ENCODE measurements around the gene VCL.
"Not testable (repeated sequence)": the region's sequence is repeated elsewhere in the genome, so short reads cannot be mapped to it uniquely, and the experiment has no call there.

Gene VCL

GRCh38 chr10:73997787-73998622 is at the start of gene VCL:
VCL (plus strand) TSS chr10:73998116; CDS start chr10:73998208, 92 bp downstream.
- DNase-seq = peak; percentile 94

- no peak for DNase-seq
These were observed 48.8 kb upstream of the VCL start for GRCh38 chr10:73948947-73949633.

GRCh38 chr10:73950155-73950948 is 47.6 kb upstream of the VCL start:
- no peak for DNase-seq

- no peak for DNase-seq
These were observed 44.3 kb upstream of the VCL start for GRCh38 chr10:73953665-73954064.

DNA sequence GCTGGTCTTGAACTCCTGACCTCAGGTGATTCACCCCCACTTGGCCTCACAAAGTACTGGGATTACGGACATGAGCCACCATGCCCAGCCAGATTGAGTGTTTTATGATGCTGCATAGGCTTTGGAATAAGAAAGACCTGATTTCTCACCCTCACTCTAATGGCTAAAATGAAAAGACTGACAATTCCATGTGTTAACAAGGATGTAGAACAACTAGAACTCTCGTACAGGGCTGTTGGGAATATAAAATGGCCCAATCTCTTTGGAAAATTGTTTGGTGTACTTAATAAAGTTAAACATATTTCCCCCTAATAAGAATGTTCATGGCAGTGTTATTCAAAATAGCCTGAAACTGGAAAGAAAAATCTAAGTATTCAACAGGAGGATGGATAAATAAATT is 43.2 kb upstream of the VCL start:
- no peak for DNase-seq

DNA sequence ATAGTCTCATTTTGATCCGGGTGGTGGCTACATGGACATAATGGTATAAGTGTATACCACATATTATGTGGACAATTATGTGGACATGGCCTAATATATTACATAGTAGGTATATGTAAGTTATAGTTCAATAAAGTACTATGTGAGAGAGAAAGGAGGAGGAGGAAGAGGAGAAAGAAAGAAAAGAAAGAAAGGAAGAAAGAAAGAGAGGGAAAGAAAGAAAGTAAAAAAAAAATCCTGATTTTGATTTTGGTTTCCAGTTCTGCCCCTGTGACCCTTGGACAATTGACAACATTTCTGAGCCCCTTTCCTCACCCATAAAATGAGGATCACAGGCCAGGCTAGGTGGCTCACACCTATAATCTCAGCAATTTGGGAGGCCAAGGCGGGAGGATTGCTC is 42.2 kb upstream of the VCL start:
- DNase-seq = no peak

DNA sequence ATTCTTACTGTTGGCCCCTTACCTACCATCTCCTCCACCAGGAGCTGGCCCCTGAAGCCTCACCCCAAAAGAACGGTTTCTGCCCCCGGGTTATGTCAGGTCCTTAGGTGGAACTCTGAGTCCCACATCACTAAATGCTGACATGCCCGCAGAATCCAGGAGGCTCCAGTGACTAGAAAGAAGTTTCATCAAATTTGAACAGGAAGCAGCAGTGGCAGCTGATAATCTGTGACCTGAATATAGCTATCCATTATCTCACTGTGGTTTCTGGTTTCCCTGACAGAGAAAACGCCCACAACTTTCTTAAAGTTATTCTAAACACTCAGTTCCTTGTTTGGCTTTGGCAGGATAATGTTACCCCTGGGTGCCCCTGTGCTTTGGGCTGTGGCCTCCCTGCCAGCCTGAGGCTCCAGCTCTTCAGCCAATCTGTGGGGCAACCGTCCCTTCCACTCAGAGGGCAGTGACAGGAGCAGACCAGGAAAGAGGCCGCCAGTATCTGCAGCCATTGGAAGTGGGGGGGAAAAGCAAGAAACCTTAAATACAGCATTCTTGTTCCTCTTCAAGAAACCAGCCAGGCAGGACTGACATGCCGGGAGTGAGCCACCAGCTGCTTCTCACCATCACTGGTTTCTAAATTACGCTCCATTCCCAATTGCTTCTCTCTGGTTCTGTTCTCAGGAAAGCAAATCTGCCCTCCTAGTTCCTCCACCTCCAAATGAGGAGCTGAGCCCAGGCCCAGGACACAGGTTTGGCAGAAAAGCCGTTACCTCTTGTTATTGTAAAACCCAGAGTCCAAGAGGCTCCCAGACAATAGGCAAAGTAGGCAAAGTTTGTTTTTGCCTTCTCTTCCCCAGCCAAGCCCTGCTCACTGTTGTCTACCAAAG is 41.2 kb upstream of the VCL start:
- no peak for DNase-seq

- DNase-seq = no peak
These were observed 38.3 kb upstream of the VCL start for GRCh38 chr10:73959484-73960243.

- DNase-seq = no peak
These were observed 35.5 kb upstream of the VCL start for GRCh38 chr10:73962386-73962785.

DNA sequence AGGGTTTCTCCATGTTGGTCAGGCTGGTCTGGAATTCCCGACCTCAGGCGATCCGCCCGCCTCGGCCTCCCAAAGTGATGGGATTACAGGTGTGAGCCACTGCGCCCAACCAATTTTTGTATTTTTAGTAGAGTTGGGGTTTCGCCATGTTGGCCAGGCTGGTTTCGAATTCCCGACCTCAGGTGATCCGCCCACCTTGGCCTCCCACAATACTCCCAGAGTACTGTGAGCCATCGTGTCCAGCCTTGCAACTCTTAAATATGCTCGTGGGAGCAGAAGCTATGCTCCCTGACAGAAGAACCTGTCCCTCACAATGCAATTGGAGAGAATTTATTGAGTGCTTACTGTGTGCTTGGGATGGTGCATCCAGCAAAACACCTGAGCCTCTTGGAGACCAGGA is 34.4 kb upstream of the VCL start:
- DNase-seq = not testable (repeated sequence)

GRCh38 chr10:73964743-73965142 is 33.2 kb upstream of the VCL start:
- DNase-seq = peak; percentile 1

- not testable (repeated sequence) for DNase-seq
These were observed 32.5 kb upstream of the VCL start for GRCh38 chr10:73965267-73965889.

DNA sequence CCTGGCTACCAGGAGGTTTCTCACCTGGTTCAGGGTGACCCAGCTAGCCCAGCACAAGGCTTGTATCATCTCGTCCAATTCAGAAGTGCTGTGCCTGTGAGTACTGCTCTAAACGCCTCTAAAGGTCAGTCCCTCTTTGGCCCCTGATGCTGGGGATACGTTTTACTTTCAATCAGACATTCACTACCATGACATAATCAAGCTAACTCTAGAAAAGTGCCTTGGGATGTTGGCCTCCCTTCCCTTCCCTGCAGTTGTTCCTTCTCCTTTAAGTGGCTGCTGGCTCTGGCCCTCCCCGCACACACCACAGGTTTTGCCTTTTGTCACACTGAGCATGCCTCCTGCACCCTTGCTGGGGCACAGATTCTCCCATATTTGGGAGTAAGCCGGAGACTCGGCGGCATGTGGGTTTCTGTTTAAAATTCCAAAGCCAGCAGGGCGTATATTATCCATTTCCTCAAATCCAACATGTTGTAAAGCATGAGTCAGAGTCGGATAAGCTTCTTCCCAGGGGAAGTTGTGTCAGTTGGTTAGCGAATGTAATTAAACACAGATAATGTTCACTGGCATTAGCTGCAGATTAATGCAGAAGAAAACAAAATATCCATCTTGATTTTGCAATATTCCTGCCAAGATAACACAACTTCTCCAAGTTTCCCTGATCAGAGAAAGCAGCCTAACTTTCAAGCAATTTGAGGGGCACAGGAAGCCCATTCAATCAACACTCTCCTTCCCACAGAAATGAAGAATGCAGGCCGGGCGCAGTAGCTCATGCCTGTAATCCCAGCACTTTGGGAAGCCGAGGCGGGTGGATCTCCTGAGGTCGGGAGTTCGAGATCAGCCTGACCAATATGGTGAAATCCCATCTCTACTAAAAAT is 31.8 kb upstream of the VCL start:
- peak; percentile 78 for DNase-seq

DNA sequence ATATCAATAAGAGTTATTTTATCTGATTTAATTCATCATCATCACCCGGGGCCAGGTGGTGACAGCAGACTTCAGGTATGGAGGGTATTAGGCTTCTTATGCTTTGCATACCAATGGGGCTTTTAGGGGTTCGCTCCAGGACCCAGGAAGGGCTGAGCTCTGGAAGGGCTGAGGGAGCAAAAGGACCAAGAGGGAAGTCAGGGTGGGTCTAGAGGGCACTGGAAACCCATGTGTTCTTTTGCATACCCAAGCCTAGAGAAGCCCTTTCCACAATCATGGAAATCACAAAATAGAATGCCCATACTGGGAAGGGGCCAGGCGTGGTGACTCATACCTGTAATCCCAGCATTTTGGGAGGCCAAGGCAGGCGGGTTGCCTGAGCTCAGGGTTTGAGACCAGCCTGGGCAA is 30.9 kb upstream of the VCL start:
- DNase-seq = no peak

GRCh38 chr10:73967544-73967943 is 30.4 kb upstream of the VCL start:
- DNase-seq = no peak

DNA sequence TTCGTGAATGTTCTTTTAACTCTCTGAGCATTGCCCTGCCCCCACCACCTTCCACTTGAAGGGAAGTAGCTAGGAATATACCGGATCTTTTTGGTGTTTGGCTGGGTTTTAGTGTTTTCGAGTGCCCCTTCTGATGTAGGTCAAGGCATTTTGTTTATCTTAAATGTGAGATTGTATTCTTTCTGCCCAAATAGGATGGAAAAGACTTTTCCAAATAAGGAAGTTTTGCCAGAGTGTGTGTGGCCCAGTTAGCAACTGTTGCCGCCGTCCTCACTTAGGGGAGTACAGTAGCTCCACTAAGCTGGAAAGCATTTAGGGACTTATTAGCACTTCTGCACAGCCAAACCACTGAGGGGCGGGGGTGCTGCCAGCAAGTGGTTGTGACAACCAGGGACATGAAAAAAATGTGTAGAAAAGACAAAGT is 29.8 kb upstream of the VCL start:
- DNase-seq = no peak

DNA sequence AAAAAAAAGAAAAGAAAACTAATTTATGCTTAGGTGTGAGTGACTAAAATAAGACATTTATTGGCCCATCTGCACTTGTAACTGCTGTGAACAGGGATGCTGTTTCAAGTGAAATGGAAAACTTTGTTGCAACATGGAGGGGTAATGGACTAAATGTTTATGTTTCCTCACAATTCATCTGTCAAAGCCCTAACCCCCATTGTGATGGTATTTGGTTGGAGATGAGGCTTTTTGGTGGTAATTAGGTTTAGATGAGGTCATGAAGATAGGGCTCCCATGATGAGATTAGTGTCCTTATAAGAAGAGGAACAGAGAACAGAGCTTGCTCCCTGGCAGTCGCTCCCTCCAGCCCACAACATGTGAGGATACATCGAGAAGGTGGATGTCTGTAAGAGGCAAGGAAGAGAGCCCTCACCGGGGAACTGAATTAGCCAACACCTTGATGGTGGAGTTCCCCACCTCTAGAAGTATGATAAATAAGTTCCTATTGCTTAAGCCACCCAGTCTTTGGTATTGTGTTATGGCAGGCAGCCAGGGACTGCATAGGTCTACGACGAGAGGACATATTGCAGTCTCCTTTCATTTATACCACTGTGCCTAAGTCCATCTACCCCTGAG is 28.6 kb upstream of the VCL start:
- no peak for DNase-seq

DNA sequence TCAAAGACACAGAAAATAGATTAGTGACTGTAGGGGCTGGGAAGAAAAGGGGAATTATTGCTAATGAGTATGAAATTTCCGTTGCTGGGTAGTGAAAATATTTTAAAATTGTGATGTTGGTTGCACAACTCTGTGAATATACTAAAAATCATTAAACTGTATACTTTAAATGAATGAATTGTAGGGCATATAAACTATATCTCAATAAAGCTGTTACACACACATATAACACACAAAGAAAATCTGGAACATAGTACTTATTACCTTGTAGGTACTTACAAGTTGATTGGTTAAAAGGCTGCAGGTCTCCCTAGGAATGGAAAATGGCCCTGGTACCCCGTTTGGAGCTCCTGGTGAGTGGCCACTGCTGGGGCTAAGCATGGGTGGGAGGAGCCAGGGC is 27.1 kb upstream of the VCL start:
- no peak for DNase-seq

DNA sequence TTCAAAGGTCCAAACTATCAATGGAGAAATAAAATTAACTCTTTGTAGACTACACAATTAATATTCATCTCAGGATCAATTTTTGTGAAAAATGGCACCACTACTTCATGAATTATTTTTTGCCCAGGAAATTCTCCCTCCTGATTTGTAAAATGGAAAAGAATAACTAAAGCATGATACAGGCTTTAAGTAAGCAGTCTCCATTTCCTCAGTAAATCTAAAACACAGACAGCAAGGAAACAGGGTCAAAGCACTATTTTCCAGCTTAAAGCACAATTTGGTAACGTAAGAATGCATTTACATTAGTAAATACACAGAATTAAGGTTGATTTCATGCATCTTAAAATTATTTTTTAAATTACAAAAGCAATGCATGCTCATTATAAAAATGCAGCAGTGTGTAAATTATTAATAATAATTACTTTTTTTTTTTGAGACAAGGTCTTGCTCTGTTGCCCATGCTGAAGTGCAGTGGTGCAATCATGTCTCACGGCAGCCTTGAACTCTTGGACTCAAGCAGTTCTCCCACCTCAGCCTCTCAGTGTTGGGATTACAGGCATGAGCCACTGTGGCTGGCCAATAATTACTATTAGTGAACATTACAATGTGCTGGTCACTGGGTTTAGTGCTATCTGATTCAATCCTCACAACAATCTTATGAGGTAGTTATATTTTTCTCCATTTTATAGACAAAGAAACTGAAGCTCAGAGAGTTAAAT is 26.1 kb upstream of the VCL start:
- DNase-seq = no peak

All from NCI-H1694 (cell line).